A549 (cell line): ENCODE data around the gene PRR7. TPM values are rescaled to one million over a fixed set of nuclear protein-coding genes. Genes with fewer than 3 reads are reported as not detected.

Experiments
- ATAC-seq, 2 experiments: fragments of 200-7000 bp in 1 of 2; fragments of >200 bp in 1 of 2; cut with Nextera tagmentation in 1 of 2; cut with Tn5 transposase in 1 of 2; 3 replicates each; pipeline versions ENCODE4 v1.8.0 to v1.9.1; 2018 to 2020; ENCODE audit warnings: mild to moderate bottlenecking in 1 of 2, moderate library complexity in 1 of 2
- CTCF ChIA-PET: fragments of 300-600 bp; sonication (Branson Sonifier 250); formaldehyde crosslinking; extraction: SDS; loops from one replicate; lab custom pipeline; 2021; ENCODE audit warnings: antibody characterized with exemption, inconsistent platforms; lab: Yijun Ruan, JAX
- POLR2A ChIA-PET: fragments of 350-600 bp; formaldehyde crosslinking; extraction: SDS; loops from one replicate; lab custom pipeline; 2021; ENCODE audit warnings: antibody characterized with exemption, inconsistent platforms; lab: Yijun Ruan, JAX
- DNase-seq, 2 experiments: peaks; one replicate each; pipeline versions ENCODE4 v3.0.0 to v3.0.0-alpha.2; 2011 to 2016; ENCODE audit warnings: low read depth in 1 of 2, low spot score in 1 of 2
- FAIRE-seq: peaks from 2 replicates; lab custom pipeline; 2011; peaks lifted over from hg19 to GRCh38; lab: Jason Lieb, UNC
- H3K27ac ChIP-seq, 2 experiments: fragments of >200 bp; sonication (Bioruptor Twin); formaldehyde crosslinking; 3 replicates each; pipeline ENCODE4 v1.5.1; 2016 to 2017
- H3K4me1 ChIP-seq: fragments of >200 bp; sonication (Bioruptor Twin); formaldehyde crosslinking; 3 replicates; pipeline ENCODE4 v1.6.1; 2016
- H3K4me2 ChIP-seq: fragments of >200 bp; sonication (Bioruptor Twin); formaldehyde crosslinking; 3 replicates; pipeline ENCODE4 v1.6.1; 2016
- H3K4me3 ChIP-seq: fragments of >200 bp; sonication (Bioruptor Twin); formaldehyde crosslinking; 3 replicates; pipeline ENCODE4 v1.5.1; 2016
- H3K9me3 ChIP-seq: fragments of >200 bp; sonication (Bioruptor Twin); formaldehyde crosslinking; 3 replicates; pipeline ENCODE4 v1.6.1; 2016
- CHD2 ChIP-seq: fragments of 150-350 bp; IDR thresholded peaks from 2 replicates; pipeline ENCODE4 v1.6.1; 2014; ENCODE audit warnings: low read length; ENCODE audit not compliant: partially characterized antibody
- EHF ChIP-seq: fragments of 250-450 bp; sonication (Bioruptor Pico); IDR thresholded peaks from 2 replicates; pipeline ENCODE4 v1.5.0; 2020; ENCODE audit warnings: mild to moderate bottlenecking
- FOSL2 ChIP-seq, 2 experiments: fragments of 450-650 bp in 1 of 2; fragments of >200 bp in 1 of 2; sonication (Bioruptor Twin) in 1 of 2; formaldehyde crosslinking; IDR thresholded peaks; 2 replicates each; pipeline versions ENCODE4 v1.5.0 to v1.6.1; 2016 to 2020; ENCODE audit warnings: mild to moderate bottlenecking in 1 of 2, moderate library complexity in 1 of 2
- HOXB5 ChIP-seq: fragments of 250-450 bp; sonication (Bioruptor Pico); IDR thresholded peaks from 2 replicates; pipeline ENCODE4 v1.5.0; 2020; ENCODE audit warnings: mild to moderate bottlenecking, moderate library complexity
- KDM5A ChIP-seq: fragments of 200-600 bp; sonication (generic); IDR thresholded peaks from 2 replicates; pipeline ENCODE4 v1.6.1; 2016; ENCODE audit warnings: antibody characterized with exemption, mild to moderate bottlenecking
- MAZ ChIP-seq: fragments of 150-350 bp; IDR thresholded peaks from 2 replicates; pipeline ENCODE4 v1.6.1; 2014; ENCODE audit warnings: antibody characterized with exemption, low read depth, low read length, borderline replicate concordance
- NPAS2 ChIP-seq: fragments of 250-450 bp; sonication (Bioruptor Pico); IDR thresholded peaks from 2 replicates; pipeline ENCODE4 v1.8.0; 2022; ENCODE audit warnings: mild to moderate bottlenecking, moderate library complexity, borderline replicate concordance
- RAD21 ChIP-seq, 2 experiments: fragments of >200 bp in 1 of 2; sonication (Bioruptor Twin) in 1 of 2; formaldehyde crosslinking in 1 of 2; IDR thresholded peaks in 1 of 2; conservative IDR thresholded peaks in 1 of 2; 2 replicates in 1 of 2; 3 replicates in 1 of 2; pipeline ENCODE4 v1.6.1; 2012 to 2018; ENCODE audit warnings: inconsistent platforms in 1 of 2
- RCOR1 ChIP-seq: fragments of 150-350 bp; IDR thresholded peaks from 2 replicates; pipeline ENCODE4 v1.6.1; 2014; ENCODE audit warnings: antibody characterized with exemption, low read length, low read depth
- RNF2 ChIP-seq: fragments of 200-600 bp; sonication (generic); IDR thresholded peaks from 2 replicates; pipeline ENCODE4 v1.6.1; 2016; ENCODE audit warnings: low read depth, mild to moderate bottlenecking, antibody characterized with exemption, moderate library complexity, borderline replicate concordance
- SMC3 ChIP-seq: fragments of >200 bp; sonication (Bioruptor Twin); formaldehyde crosslinking; IDR thresholded peaks from 3 replicates; pipeline ENCODE4 v1.6.1; 2018; ENCODE audit warnings: inconsistent platforms
- TP53 ChIP-seq: fragments of 250-450 bp; sonication (Bioruptor Pico); IDR thresholded peaks from 2 replicates; pipeline ENCODE4 v1.5.0; 2021; ENCODE audit warnings: mild to moderate bottlenecking, moderate library complexity
- ZFP36 ChIP-seq: fragments of 450-650 bp; IDR thresholded peaks from 2 replicates; pipeline ENCODE4 v1.6.1; 2014; ENCODE audit warnings: borderline replicate concordance; ENCODE audit not compliant: partially characterized antibody
- WGBS: methylation state at CpG from one replicate; pipeline ENCODE4 v1.1.6; 2017; ENCODE audit errors: missing lambda C conversion rate; 5-methylcytosine and 5-hydroxymethylcytosine counted together
- polyA plus RNA-seq, 4 experiments: library from polyadenylated mRNA; depleted of rRNA in 3 of 4; stranded (reverse); fragments of >200 nt; fragmentation: RNase III in 1 of 4; extraction: RNeasy Plus Mini Kit Qiagen cat#74134 plus additional on column Dnase treatment in 1 of 4; gene quantifications; 2 replicates in 3 of 4; 3 replicates in 1 of 4; pipeline ENCODE4 v1.2.3, GENCODE V29; 2011 to 2017
- TF ChIP-seq, protein P1 (sequence below): fragments of >200 bp; sonication (Bioruptor Twin); formaldehyde crosslinking; IDR thresholded peaks from 3 replicates; pipeline ENCODE4 v1.5.1; 2016
- TF ChIP-seq, protein P2 (sequence below): fragments of 250-450 bp; sonication (Bioruptor Pico); IDR thresholded peaks from 2 replicates; pipeline ENCODE4 v1.5.0; 2021; ENCODE audit warnings: mild to moderate bottlenecking, moderate library complexity, borderline replicate concordance
- TF ChIP-seq, protein P3 (sequence below): fragments of 450-650 bp; IDR thresholded peaks from 2 replicates; pipeline ENCODE4 v1.6.1; 2014; ENCODE audit warnings: antibody characterized with exemption
- TF ChIP-seq, protein P4 (sequence below): fragments of >200 bp; sonication (Bioruptor Twin); formaldehyde crosslinking; IDR thresholded peaks from 3 replicates; pipeline ENCODE4 v1.6.1; 2016
- TF ChIP-seq, protein P5 (sequence below): IDR thresholded peaks from 2 replicates; pipeline ENCODE4 v1.6.1; 2012

Gene PRR7
- polyA plus RNA-seq, 2 of the 4 experiments (the other 2 are of a cell fraction), result 2.2 to 11.0 TPM

DNA sequence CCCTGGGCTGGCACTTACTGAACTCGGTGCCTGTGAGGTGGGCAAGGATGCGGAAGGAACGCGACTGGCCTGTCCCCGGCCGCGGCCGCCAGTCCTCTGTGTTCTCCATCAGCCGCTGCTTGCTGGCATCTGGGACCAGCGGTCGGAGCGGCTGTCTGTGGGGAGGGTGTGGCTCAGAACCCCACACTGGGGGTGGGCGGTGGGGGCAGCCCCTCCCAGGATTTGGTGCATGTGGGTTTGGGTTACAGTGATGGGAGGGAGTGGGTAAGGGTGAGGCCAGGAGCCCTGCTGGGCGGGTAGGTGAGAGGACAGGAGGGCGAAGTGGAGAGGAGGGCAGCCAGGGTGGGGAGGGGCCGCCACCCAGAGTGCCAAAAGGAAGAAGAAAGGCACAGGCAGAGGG, 44.4 kb downstream of the PRR7 start:
- no peak for TF ChIP-seq CHD2
- TF ChIP-seq, protein P1, sequence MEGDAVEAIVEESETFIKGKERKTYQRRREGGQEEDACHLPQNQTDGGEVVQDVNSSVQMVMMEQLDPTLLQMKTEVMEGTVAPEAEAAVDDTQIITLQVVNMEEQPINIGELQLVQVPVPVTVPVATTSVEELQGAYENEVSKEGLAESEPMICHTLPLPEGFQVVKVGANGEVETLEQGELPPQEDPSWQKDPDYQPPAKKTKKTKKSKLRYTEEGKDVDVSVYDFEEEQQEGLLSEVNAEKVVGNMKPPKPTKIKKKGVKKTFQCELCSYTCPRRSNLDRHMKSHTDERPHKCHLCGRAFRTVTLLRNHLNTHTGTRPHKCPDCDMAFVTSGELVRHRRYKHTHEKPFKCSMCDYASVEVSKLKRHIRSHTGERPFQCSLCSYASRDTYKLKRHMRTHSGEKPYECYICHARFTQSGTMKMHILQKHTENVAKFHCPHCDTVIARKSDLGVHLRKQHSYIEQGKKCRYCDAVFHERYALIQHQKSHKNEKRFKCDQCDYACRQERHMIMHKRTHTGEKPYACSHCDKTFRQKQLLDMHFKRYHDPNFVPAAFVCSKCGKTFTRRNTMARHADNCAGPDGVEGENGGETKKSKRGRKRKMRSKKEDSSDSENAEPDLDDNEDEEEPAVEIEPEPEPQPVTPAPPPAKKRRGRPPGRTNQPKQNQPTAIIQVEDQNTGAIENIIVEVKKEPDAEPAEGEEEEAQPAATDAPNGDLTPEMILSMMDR, result no peak
- no peak for TF ChIP-seq ZFP36
- TF ChIP-seq TP53 (CRISPR knock-in tag), result no peak
- TF ChIP-seq EHF (CRISPR knock-in tag), result no peak
- TF ChIP-seq HOXB5 (CRISPR knock-in tag), result no peak
- TF ChIP-seq, protein P2, sequence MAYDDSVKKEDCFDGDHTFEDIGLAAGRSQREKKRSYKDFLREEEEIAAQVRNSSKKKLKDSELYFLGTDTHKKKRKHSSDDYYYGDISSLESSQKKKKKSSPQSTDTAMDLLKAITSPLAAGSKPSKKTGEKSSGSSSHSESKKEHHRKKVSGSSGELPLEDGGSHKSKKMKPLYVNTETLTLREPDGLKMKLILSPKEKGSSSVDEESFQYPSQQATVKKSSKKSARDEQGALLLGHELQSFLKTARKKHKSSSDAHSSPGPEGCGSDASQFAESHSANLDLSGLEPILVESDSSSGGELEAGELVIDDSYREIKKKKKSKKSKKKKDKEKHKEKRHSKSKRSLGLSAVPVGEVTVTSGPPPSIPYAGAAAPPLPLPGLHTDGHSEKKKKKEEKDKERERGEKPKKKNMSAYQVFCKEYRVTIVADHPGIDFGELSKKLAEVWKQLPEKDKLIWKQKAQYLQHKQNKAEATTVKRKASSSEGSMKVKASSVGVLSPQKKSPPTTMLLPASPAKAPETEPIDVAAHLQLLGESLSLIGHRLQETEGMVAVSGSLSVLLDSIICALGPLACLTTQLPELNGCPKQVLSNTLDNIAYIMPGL (CRISPR knock-in tag), result no peak
- TF ChIP-seq, protein P3, sequence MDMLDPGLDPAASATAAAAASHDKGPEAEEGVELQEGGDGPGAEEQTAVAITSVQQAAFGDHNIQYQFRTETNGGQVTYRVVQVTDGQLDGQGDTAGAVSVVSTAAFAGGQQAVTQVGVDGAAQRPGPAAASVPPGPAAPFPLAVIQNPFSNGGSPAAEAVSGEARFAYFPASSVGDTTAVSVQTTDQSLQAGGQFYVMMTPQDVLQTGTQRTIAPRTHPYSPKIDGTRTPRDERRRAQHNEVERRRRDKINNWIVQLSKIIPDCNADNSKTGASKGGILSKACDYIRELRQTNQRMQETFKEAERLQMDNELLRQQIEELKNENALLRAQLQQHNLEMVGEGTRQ, result no peak
- TF ChIP-seq, protein P4, sequence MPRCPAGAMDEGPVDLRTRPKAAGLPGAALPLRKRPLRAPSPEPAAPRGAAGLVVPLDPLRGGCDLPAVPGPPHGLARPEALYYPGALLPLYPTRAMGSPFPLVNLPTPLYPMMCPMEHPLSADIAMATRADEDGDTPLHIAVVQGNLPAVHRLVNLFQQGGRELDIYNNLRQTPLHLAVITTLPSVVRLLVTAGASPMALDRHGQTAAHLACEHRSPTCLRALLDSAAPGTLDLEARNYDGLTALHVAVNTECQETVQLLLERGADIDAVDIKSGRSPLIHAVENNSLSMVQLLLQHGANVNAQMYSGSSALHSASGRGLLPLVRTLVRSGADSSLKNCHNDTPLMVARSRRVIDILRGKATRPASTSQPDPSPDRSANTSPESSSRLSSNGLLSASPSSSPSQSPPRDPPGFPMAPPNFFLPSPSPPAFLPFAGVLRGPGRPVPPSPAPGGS, result no peak
- peaks cover 51% of the 10 kb centered on the region for H3K4me1 ChIP-seq
- ATAC-seq (no peak), DNase-seq (no peak), FAIRE-seq (no peak)
- CTCF ChIA-PET, result interaction anchor here (0.7 to 18.1 kb wide), 12 partner anchors 11 to 149 kb away, joined by 3 to 354 read pairs (median 4); partner anchors contain the start of genes DBN1, DOK3, PDLIM7 and PRR7
- peak overlapping the region; percentile 9; the same call in 1 of the 3 replicates for H3K4me2 ChIP-seq
- WGBS, result 88% methylated on average over 7 of the region's 16 CpGs
- no peaks in the 10 kb centered on the region for H3K9me3 ChIP-seq
- no peak overlapping the region for H3K4me3 ChIP-seq
- peak overlapping the region in 1 of 2 experiments; percentile 95; a peak in 3 of 6 replicates for H3K27ac ChIP-seq
- POLR2A ChIA-PET, result no interaction called here

DNA sequence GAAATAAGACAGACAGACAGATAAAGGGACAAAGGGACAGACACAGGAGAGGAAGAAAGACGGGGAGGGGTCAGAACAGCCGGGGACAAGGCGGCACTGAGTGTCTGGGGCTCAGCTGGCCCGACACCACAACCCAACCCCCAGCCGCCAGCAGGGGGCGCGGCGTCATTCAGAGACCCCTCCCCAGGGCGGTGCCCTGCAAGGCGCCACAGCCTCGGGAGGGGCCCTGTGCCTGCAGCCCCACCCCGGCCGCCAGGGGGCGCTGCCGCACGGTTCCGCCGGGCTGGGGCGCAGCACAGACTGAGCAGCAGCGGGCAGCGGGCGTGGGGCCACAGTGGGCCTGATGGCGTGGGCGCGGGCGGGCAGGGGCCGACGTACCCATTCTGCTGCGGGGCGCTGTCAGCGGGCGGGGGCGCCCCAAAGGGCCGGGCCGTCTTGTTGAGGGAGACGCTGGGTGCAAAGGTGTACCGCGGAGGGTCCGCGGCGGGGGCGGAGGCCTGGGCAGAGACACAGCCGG, 44.9 kb downstream of the PRR7 start:
- no peak for FAIRE-seq
- POLR2A ChIA-PET, result no interaction called here
- peak overlapping the region in 1 of 2 experiments; percentile 95; a peak in 3 of 6 replicates for H3K27ac ChIP-seq
- peak overlapping the region; percentile 9; the same call in 2 of the 3 replicates for H3K4me2 ChIP-seq
- H3K4me3 ChIP-seq, result no peak overlapping the region
- peaks cover 56% of the 10 kb centered on the region for H3K4me1 ChIP-seq
- DNase-seq, result peak; percentile 78 to 79
- ATAC-seq, result peak; percentile 22 to 75
- H3K9me3 ChIP-seq, result no peaks in the 10 kb centered on the region
- WGBS, result 50% methylated on average over 16 of the region's 43 CpGs
- TF ChIP-seq RCOR1, result no peak
- TF ChIP-seq ZFP36, result no peak
- TF ChIP-seq MAZ, result peak; percentile 78; the same call in 1 of the 2 replicates
- TF ChIP-seq FOSL2 (IDR thresholded peaks at IDR 0.05), result no peak
- peak; percentile 33; the same call in 1 of the 2 replicates for TF ChIP-seq FOSL2 (CRISPR knock-in tag; IDR thresholded peaks at IDR 0.05)
- peak; percentile 68 for TF ChIP-seq SMC3
- no peak for TF ChIP-seq NPAS2
- TF ChIP-seq RNF2, result no peak
- peak; percentile 35 to 55; a peak in 4 of 5 replicates for TF ChIP-seq RAD21 (conservative IDR thresholded peaks at IDR 0.05 in 1 of 2, IDR thresholded peaks at IDR 0.05 in 1 of 2)
- TF ChIP-seq KDM5A, result no peak
- TF ChIP-seq, protein P1, result peak; percentile 96
- TF ChIP-seq, protein P5, sequence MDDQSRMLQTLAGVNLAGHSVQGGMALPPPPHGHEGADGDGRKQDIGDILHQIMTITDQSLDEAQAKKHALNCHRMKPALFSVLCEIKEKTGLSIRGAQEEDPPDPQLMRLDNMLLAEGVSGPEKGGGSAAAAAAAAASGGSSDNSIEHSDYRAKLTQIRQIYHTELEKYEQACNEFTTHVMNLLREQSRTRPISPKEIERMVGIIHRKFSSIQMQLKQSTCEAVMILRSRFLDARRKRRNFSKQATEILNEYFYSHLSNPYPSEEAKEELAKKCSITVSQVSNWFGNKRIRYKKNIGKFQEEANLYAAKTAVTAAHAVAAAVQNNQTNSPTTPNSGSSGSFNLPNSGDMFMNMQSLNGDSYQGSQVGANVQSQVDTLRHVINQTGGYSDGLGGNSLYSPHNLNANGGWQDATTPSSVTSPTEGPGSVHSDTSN, result peak; percentile 25; the same call in 1 of the 2 replicates
- TF ChIP-seq, all 56 proteins: peak for 6
- CTCF ChIA-PET, result interaction anchor here (0.7 to 18.1 kb wide), 12 partner anchors 11 to 378 kb away, joined by 3 to 354 read pairs (median 3); partner anchors contain the start of genes DBN1, DOK3, PDLIM7 and PRR7
